K562 (cell line): ENCODE measurements around the gene UNC13C.

ENCODE experiments used
- EZH2 ChIP-seq: IDR thresholded peaks from 2 replicates; pipeline ENCODE4 v1.6.1; 2012; ENCODE audit warnings: low read depth, mild to moderate bottlenecking, inconsistent platforms, low read length, borderline replicate concordance
- HMGXB4 ChIP-seq: sonication (generic); formaldehyde crosslinking; IDR thresholded peaks from 2 replicates; pipeline ENCODE4 v1.8.1; 2023; ENCODE audit warnings: mild to moderate bottlenecking, missing genetic modification reagents
- NFIC ChIP-seq: fragments of 450-650 bp; IDR thresholded peaks from 2 replicates; pipeline ENCODE4 v1.6.1; 2017; ENCODE audit warnings: mild to moderate bottlenecking, inconsistent platforms
- NFRKB ChIP-seq: fragments of 450-650 bp; IDR thresholded peaks from 2 replicates; pipeline ENCODE4 v1.6.1; 2016; ENCODE audit warnings: low read depth
- RFX5 ChIP-seq: IDR thresholded peaks from 2 replicates; pipeline ENCODE4 v1.6.1; 2011; ENCODE audit warnings: low read depth, mild to moderate bottlenecking, improper control_type of control experiment, low read length
- SPI1 ChIP-seq: IDR thresholded peaks from 2 replicates; pipeline ENCODE4 v1.6.1; 2011; ENCODE audit warnings: low read depth, low read length, control low read depth, borderline replicate concordance
- ZFP91 ChIP-seq: sonication (generic); formaldehyde crosslinking; IDR thresholded peaks from 2 replicates; pipeline ENCODE4 v1.8.0; 2022; ENCODE audit warnings: mild to moderate bottlenecking, missing genetic modification reagents
- ZNF668 ChIP-seq: fragments of 250-450 bp; sonication (Bioruptor Pico); IDR thresholded peaks from 2 replicates; pipeline ENCODE4 v1.8.0; 2022; ENCODE audit warnings: mild to moderate bottlenecking, inconsistent platforms
- ZNF76 ChIP-seq: fragments of 250-450 bp; sonication (Bioruptor Pico); IDR thresholded peaks from 2 replicates; pipeline ENCODE4 v1.4.0; 2020; ENCODE audit warnings: mild to moderate bottlenecking, moderate library complexity, borderline replicate concordance

DNA sequence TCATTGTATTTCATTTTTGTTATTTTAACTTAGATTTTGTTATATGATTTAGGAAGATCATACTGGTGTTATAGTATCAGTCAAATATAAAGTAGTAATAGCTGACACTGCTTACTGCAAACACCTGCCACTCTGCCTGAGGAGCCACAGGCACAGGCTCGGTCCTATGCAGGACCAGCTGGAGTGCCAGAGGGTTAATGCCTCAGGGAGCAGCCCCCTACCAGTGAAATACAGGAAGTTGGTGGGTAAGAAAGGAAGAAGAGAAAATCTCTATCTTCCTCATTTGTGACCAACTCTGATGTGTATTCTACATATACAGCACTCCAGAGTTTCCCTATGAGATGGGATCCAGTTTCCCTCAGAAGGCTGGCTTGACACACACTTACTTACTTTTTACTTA lies 593.3 kb downstream of the UNC13C start:
- TF ChIP-seq SPI1: no peak
- TF ChIP-seq RFX5: no peak
- TF ChIP-seq ZFP91 (CRISPR knock-in tag): no peak
- no peak for TF ChIP-seq HMGXB4 (CRISPR knock-in tag)
- TF ChIP-seq NFRKB: no peak
- TF ChIP-seq NFIC: no peak
- TF ChIP-seq ZNF668 (CRISPR knock-in tag): no peak
- no peak for TF ChIP-seq EZH2
- TF ChIP-seq ZNF76 (CRISPR knock-in tag): no peak
